ENCODE measurements around the gene ZSWIM3.
A peak's percentile ranks its signal among the peaks of the same experiment; 100 is the strongest.
"Not testable (repeated sequence)": the region's sequence is repeated elsewhere in the genome, so short reads cannot be mapped to it uniquely, and the experiment has no call there.

Gene ZSWIM3

DNA sequence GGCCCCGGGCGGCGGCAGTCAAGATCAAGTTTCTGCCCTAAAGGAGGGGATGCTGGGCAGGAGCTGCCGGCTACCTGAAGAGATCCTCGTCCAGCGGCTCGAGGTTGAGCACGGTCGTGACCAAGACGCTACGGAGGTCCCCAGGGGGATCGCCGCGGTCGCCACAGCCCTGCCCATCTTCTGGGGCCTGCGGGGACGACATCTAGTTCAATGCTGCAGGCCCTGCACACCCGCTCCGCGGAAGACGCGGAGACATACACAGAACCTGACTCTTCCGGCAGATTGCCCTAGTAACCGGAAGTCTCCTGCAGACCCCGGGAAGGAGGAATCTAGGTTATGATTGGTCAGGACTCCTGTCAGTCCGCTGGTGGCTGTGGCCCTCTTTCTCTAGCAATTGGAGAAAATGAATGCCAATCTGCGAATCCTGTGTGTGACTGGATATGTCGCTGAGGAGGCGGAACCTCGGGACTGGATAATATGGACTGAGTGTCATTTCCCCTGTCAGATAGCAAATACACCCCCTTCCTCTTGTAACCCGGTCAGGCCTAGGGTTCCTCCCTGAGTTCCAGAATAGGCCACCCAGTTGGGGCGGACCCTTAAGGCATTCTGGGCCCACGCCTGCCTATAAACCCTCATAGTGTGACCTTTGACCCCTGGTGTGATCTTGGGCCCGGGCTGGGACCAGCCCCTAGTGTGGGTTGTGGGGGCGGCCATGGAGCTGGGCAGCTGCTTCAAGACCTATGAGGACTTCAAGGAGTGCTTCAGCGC, at the start of gene ZSWIM3, which contains the start of gene ACOT8:
TSS of gene ZSWIM3 (plus strand) at position 501 of the 768 bp plus-strand sequence. CDS start at position 713, 212 bp downstream.
TSS of gene ACOT8 (minus strand) at position 279 of the 768 bp plus-strand sequence. CDS start at position 202, 77 bp downstream.
- peak; percentile 99 for DNase-seq

- no peak for DNase-seq
Observed at GRCh38 chr20:45810191-45810970, 47.0 kb upstream of the ZSWIM3 start.

GRCh38 chr20:45812157-45813005, 45.0 kb upstream of the ZSWIM3 start, which contains the start of gene UBE2C:
Gene UBE2C (plus strand): TSS chr20:45812644. CDS start chr20:45812696, 52 bp downstream.
- peak; percentile 99 for DNase-seq

- no peak for DNase-seq
Observed at GRCh38 chr20:45813006-45813340, 44.4 kb upstream of the ZSWIM3 start.

DNA sequence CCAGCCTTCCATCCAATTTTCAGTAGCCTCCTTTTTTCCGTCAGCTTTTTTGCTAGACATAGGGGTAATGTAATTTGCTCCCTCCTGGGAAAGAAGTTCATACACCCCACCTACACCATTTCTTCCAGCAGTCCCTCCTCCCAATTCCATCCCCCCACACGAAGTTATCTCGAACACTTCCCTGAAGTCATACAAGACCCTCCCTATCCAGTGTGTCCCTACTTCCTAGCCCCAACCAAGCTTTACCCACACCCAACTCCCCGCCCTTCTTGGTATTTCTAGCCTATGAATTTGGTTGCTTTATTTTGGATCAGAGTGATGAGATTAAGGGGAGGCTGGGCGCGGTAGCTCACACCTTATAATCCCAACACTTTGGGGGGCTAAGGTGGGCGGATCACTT, 43.9 kb upstream of the ZSWIM3 start:
- no peak for DNase-seq

- no peak for DNase-seq
Observed at GRCh38 chr20:45814314-45814713, 43.1 kb upstream of the ZSWIM3 start.

DNA sequence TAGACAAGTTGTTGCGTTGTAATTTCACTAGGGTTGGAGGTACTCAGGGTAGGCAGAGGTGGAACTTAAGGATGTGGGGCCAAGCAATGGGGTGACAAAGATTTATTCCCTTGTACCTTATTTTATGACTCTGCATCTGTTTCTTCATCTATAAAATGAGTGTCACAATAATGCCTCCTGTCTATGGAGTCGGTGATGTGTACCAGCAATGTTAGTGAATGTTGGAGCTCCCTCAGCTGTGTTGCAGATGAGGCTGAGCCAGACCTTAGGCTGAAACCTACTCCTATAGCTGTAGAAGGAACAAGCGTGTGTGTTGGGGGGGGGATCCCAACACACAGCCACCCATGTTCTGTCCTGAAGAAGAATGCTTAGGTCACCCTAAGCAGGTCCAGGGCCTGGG, 40.5 kb upstream of the ZSWIM3 start:
- no peak for DNase-seq

- DNase-seq, result no peak
Observed at GRCh38 chr20:45817376-45818194, 39.8 kb upstream of the ZSWIM3 start.

DNA sequence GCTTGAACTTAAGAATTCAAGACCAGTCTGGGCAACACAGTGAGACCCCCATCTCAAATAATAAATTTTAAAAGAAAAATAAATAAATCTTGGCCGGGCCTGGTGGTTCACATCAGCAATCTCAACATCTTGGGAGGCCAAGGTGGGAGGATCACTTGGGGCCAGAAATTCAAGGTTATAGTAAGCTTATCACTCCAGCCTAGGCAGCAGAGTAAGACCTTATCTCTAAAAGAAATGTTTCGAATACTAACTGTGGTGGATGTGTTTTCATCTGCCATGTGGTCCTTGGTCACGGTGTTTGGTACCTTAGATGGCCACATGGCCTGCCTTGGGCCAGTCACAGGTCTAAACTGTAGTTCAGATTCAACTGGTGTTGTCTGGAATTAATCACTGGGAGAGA, 39.2 kb upstream of the ZSWIM3 start:
- DNase-seq, result no peak

- DNase-seq, result no peak
Observed at GRCh38 chr20:45819466-45819865, 37.9 kb upstream of the ZSWIM3 start.

GRCh38 chr20:45821947-45822346, 35.5 kb upstream of the ZSWIM3 start:
- DNase-seq, result no peak

DNA sequence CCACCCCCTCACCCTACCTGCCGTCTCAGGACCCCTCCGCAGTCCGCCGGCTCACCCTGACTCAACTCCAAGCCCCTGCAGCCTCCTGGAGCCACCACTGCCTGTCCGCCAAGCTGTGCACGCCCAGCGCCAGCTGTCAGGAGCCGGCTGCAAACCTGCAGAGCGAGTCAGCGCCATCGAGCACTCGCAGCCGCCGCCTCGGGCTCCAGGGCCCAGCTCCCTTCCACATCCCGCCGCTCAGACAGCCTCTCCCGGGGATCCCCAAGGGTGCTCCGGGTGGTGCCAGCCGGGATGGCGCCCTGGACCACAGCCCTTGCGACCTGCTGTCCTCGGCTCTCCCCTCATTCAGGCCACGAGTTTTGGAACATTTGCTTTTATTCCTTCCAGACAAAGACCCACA, 34.6 kb upstream of the ZSWIM3 start:
- DNase-seq, result peak; percentile 43

DNA sequence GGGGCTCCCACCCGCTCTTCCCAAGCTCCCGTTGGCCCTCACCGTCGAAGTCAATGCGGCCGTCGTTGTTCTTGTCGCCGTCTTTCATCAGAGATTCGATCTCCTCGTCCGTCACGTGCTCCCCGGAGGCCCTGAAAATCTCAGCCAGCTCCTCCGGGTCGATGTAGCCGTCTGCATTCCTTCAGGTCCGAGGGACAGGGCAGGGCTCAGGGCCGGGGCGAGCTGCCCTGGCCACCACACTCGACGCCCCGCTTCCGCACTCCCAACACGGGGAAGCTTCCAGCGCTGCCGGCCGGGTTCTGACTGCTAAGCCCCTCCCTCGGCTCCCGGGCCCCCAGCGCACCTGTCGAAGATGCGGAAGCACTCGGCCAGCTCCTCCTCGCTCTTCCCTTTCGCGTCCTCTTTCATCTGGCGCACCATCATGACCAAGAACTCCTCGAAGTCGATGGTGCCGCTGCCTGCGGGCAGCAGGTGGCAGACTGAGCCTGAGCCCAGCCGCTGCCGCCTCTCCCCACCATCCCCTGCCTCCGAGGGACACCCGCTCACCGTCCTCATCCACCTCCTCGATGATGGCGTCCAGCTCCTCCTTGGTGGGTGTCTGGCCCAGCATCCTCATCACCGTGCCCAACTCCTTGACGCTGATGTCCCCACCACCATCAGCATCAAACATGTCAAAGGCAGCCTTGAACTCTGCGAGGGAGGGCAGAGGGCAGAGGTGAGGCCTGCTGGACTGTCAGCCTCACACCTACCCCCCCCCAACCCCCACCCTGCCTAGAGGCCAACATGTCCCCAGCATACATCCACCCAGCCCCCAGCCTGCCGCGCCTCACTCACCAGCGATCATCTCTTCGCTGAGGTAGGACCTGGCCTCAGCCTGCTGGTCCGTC, 33.2 kb upstream of the ZSWIM3 start:
- DNase-seq, result no peak

DNA sequence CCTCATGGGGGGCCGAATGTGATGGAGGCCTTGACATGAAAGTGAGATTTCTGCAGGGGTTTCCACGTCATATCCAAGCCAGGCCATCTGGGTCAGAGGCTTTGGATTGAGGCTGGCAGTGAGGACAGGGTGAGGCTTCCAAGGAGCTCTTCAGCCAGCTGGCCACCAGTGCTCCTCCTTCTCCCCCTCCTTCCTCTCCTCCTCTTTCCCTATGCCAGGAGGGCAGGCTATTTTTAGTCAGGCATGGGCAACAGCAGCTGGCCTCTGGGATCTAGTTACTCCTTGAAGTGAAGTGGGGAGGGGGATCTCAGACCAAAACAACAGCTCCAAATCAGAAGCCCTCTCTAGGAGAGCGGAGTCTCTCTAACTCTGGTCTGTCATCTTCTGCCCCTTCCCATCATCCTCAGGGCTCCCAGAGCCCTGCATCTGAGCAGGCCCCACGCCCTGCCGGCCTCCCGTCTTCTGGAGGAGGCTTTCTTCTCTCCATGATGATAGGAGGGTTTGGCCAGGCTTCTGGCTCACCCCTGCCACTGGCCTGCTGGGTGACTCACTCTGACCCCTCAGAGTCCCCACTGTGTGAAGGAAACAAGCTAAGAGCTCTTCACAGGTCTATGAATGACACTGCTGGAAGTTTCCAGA, 30.9 kb upstream of the ZSWIM3 start:
- DNase-seq, result no peak

DNA sequence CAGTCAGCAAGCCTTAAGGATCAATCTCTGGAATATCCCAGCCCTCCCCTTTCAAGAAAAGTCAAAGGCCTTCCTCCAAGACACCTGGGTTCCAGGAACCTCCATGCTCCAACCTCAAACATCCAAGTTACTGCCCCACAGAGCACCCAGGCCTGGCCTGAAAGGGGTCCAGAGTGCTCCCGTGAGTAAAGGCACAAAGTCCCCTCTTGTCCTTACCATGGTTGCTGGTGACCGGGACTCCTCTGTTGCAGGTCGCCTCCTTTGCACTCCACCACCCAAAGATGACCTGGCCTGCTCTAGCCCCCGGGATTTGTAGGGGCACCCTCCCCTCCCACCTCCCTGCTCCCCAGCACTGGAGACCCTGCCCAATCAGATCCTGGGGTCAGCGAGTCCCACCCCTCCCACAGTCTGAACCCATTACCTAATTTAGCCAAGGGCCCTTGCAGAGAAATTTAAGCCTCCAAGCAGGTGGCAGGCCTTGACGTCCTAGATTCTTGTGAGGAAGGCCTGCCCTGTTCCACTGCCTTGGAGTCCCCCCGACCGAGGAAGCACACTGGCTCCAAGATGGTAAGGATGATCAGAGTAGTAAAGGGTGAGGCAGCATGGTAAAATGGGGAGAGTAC, 30.3 kb upstream of the ZSWIM3 start, which contains the start of gene TNNC2:
TSS of gene TNNC2 (minus strand) at position 283 of the 623 bp plus-strand sequence. CDS start at position 219, 64 bp downstream.
- no peak for DNase-seq

- DNase-seq, result no peak
Observed at GRCh38 chr20:45827712-45828111, 29.7 kb upstream of the ZSWIM3 start.

DNA sequence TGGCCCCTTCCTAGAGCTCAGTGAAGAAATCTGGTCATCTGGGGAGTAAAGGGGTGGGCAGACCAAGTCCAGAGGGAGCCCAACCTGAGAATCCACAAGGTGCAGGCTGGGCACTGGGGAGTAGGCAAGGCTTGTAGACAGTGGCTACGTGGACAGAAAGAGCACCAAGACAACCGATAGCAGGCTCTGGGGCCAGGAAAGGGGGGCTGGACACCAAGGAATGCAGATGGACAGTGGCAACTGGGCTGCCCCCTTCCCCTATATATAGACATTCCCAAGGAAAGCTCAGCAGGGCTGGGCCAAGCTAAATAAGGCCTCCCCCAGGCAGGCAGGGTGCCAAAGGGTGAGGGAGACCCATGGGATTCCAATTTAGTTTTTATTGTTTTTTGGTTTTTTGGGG, 28.8 kb upstream of the ZSWIM3 start:
- DNase-seq, result no peak

- not testable (repeated sequence) for DNase-seq
Observed at GRCh38 chr20:45829673-45830106, 27.7 kb upstream of the ZSWIM3 start.

- no peak for DNase-seq
Observed at GRCh38 chr20:45832619-45833018, 24.8 kb upstream of the ZSWIM3 start.

Measured in NCI-H526 treated with DMSO at 0.1 percent for 48 hours (cell line).